Measurements from ENCODE around the gene ELMO3. TPM values are rescaled to one million over a fixed set of nuclear protein-coding genes. Genes with fewer than 3 reads are reported as not detected.

ELMO3 gene
- total and polyA plus RNA-seq, 2 of the 13 experiments (the other 11 are each of a cell fraction or from before 2014, with no cell fraction given), result 2.6 to 4.0 TPM

- in situ Hi-C loops (cut with HindIII; ENCODE audit: extremely low pct_ligation_motif_present, low pct_unique_long_range_greater_than_20kb) (no loop called here), intact Hi-C loops (cut with micrococcal nuclease; ENCODE audit: unreplicated experiment) (loop anchor here (2.0 kb wide), 1 partner anchor 55 kb away; the partner anchor contains the start of gene FHOD1)
- Histone ChIP-seq H3K4me2 (ENCODE audit: low read depth, low read length) (peak within 1 kb of the TSS; percentile 97), H3K9ac (ENCODE audit: insufficient read depth, low read depth, low read length) (peak within 1 kb of the TSS; percentile 98), H3K36me3 (replicated peaks in 1 of 2; ENCODE audit: control insufficient read depth in 1 of 2, insufficient read depth in 2 of 2, low read length in 2 of 2) (peaks cover 23 to 36% of the 10 kb centered on the region in 2 experiments), H3K27ac (ENCODE audit: extremely low read length, insufficient read depth, low read length) (peak within 1 kb of the TSS; percentile 59), H3K79me2 (ENCODE audit: insufficient read depth, low read length) (peaks cover 21% of the 10 kb centered on the region), H3K4me3 (replicated peaks in 1 of 3; ENCODE audit: insufficient read depth in 1 of 3, low read depth in 2 of 3, low read length in 3 of 3) (peak within 1 kb of the TSS; percentile 84 to 99 (median 97)), H2AFZ (ENCODE audit: low read length) (peak within 1 kb of the TSS; percentile 75), H3K9me3 (ENCODE audit: low read length) (no peaks in the 10 kb centered on the region), H4K20me1 (ENCODE audit: insufficient read depth, low read length) (no peaks in the 10 kb centered on the region; the same call in 1 of the 2 replicates), H3K4me1 (ENCODE audit: insufficient read depth, low read length) (peaks cover 38% of the 10 kb centered on the region), H3K27me3 (ENCODE audit: control insufficient read depth in 1 of 2, insufficient read depth in 2 of 2, low read length in 2 of 2) (peaks cover 7 to 16% of the 10 kb centered on the region in 2 experiments; a peak in 2 of 5 replicates)
- peak; percentile 95 for ATAC-seq
- FAIRE-seq, result peak; percentile 88
- POLR2A ChIA-PET, result interaction anchor here (0.9 to 1.9 kb wide), 6 partner anchors 8 to 56 kb away, joined by 3 to 8 read pairs (median 4); partner anchors contain the start of genes FHOD1, NOL3 and TMEM208
- BruUV-seq (replicated peaks), result TSS peak; percentile 71
- whole genome bisulfite sequencing (ENCODE audit: low lambda C conversion rate), result 0% methylated on average over 9 of the region's 54 CpGs
- CTCF ChIA-PET (ENCODE audit: low intra/inter-chr PET ratio, low total read pairs), result no interaction called here
- peak; percentile 88 for DNase-seq (ENCODE audit: low spot score)
- TF ChIP-seq ZSCAN22 (CRISPR knock-in tag; IDR thresholded peaks at IDR 0.05), result peak; percentile 96
- TF ChIP-seq KDM1A (CRISPR knock-in tag; IDR thresholded peaks at IDR 0.05), result no peak
- no peak for TF ChIP-seq SRSF9 (IDR thresholded peaks at IDR 0.05; ENCODE audit: borderline replicate concordance, insufficient read depth, low read depth, low read length, poor library complexity, severe bottlenecking)
- peak; percentile 83 for TF ChIP-seq POGZ (CRISPR knock-in tag; IDR thresholded peaks at IDR 0.05)
- peak; percentile 33; the same call in 1 of the 2 replicates for TF ChIP-seq ZBTB10 (CRISPR knock-in tag; IDR thresholded peaks at IDR 0.05; ENCODE audit: borderline replicate concordance)
- TF ChIP-seq ZXDC (CRISPR knock-in tag; IDR thresholded peaks at IDR 0.05), result 0 out of 2 replicates have a peak, but pooled peaks have one; percentile 17
- peak in 1 of 2 experiments; percentile 49; a peak in 1 of 4 replicates for TF ChIP-seq KLF16 (CRISPR knock-in tag; IDR thresholded peaks at IDR 0.05)
- no peak for TF ChIP-seq ZNF234 (CRISPR knock-in tag; conservative IDR thresholded peaks at IDR 0.05)
- peak; percentile 91 for TF ChIP-seq ZNF160 (CRISPR knock-in tag; IDR thresholded peaks at IDR 0.05)
- no peak for TF ChIP-seq ZNF616 (CRISPR knock-in tag; IDR thresholded peaks at IDR 0.05; ENCODE audit: low read depth)
- no peak; the same call in 1 of the 2 replicates for TF ChIP-seq ZSCAN5A (CRISPR knock-in tag; IDR thresholded peaks at IDR 0.05; ENCODE audit: borderline replicate concordance)
- peak; percentile 60; the same call in 1 of the 2 replicates for TF ChIP-seq MIER2 (CRISPR knock-in tag; IDR thresholded peaks at IDR 0.05)
- peak; percentile 50; the same call in 1 of the 2 replicates for TF ChIP-seq IRX3 (CRISPR knock-in tag; IDR thresholded peaks at IDR 0.05; ENCODE audit: borderline replicate concordance, low read depth)
- no peak for TF ChIP-seq CAMTA2 (CRISPR knock-in tag; IDR thresholded peaks at IDR 0.05; ENCODE audit: borderline replicate concordance)
- TF ChIP-seq TBL1XR1 (IDR thresholded peaks at IDR 0.05; ENCODE audit: borderline replicate concordance, low read length, partially characterized antibody), result peak; percentile 61
- TF ChIP-seq GPN1 (CRISPR knock-in tag; IDR thresholded peaks at IDR 0.05; ENCODE audit: borderline replicate concordance), result no peak
- no peak for TF ChIP-seq PLRG1 (conservative IDR thresholded peaks at IDR 0.05)
Observed at GRCh38 chr16:67191995-67192681, 6.8 kb upstream of the ELMO3 start, which contains the start of gene E2F4. Gene E2F4, plus strand, starts transcription at chr16:67192155. Its CDS starts 73 bp downstream, at chr16:67192228.

Measured in HepG2 (cell line).